HL-60 (cell line): Measurements from ENCODE around the gene PTPRG.

Source experiments
- DNase-seq, 2 experiments: peaks; one replicate each; pipeline ENCODE4 v3.0.0-alpha.2; 2010 to 2020; ENCODE audit warnings: low read depth in 1 of 2, low spot score in 1 of 2
- H3K27ac ChIP-seq: fragments of 250-450 bp; sonication (Bioruptor Pico); replicated peaks from 2 replicates; pipeline ENCODE4 v1.5.1; 2020; ENCODE audit warnings: mild to moderate bottlenecking, moderate library complexity
- H3K27me3 ChIP-seq: fragments of 250-450 bp; sonication (Bioruptor Pico); 2 replicates; pipeline ENCODE4 v1.5.1; 2021; ENCODE audit warnings: mild to moderate bottlenecking, moderate library complexity; ENCODE audit not compliant: insufficient read depth, poor library complexity, severe bottlenecking
- H3K4me3 ChIP-seq: replicated peaks from 2 replicates; pipeline ENCODE4 v1.5.1; 2011; ENCODE audit warnings: mild to moderate bottlenecking, control low read depth, low read length; ENCODE audit not compliant: insufficient read depth
- GABPA ChIP-seq: IDR thresholded peaks from 2 replicates; pipeline ENCODE4 v1.6.1; 2012; ENCODE audit warnings: low read depth
- POLR2AphosphoS5 ChIP-seq: IDR thresholded peaks from 2 replicates; pipeline ENCODE4 v1.6.1; 2012; ENCODE audit warnings: low read depth
- REST ChIP-seq: IDR thresholded peaks from 2 replicates; pipeline ENCODE4 v1.6.1; 2012; ENCODE audit warnings: low read depth; ENCODE audit not compliant: insufficient replicate concordance
- SPI1 ChIP-seq: IDR thresholded peaks from 2 replicates; pipeline ENCODE4 v1.6.1; 2012; ENCODE audit warnings: low read depth, mild to moderate bottlenecking, borderline replicate concordance
- TF ChIP-seq, protein P1 (sequence below): IDR thresholded peaks from one replicate; pipeline ENCODE4 v1.5.1; 2011; ENCODE audit warnings: low read length, control low read depth, inconsistent platforms; ENCODE audit not compliant: insufficient read depth

The PTPRG gene

GRCh38 chr3:61629442-61629841, 68.1 kb downstream of the PTPRG start:
- H3K27me3 ChIP-seq: peaks cover 2% of the 10 kb centered on the region
- H3K27ac ChIP-seq: no peak overlapping the region
- H3K4me3 ChIP-seq: no peak overlapping the region
- DNase-seq: no peak
- TF ChIP-seq REST: no peak
- no peak for TF ChIP-seq POLR2AphosphoS5
- TF ChIP-seq SPI1: no peak
- TF ChIP-seq GABPA: no peak
- TF ChIP-seq, protein P1, sequence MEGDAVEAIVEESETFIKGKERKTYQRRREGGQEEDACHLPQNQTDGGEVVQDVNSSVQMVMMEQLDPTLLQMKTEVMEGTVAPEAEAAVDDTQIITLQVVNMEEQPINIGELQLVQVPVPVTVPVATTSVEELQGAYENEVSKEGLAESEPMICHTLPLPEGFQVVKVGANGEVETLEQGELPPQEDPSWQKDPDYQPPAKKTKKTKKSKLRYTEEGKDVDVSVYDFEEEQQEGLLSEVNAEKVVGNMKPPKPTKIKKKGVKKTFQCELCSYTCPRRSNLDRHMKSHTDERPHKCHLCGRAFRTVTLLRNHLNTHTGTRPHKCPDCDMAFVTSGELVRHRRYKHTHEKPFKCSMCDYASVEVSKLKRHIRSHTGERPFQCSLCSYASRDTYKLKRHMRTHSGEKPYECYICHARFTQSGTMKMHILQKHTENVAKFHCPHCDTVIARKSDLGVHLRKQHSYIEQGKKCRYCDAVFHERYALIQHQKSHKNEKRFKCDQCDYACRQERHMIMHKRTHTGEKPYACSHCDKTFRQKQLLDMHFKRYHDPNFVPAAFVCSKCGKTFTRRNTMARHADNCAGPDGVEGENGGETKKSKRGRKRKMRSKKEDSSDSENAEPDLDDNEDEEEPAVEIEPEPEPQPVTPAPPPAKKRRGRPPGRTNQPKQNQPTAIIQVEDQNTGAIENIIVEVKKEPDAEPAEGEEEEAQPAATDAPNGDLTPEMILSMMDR: no peak

- no peak overlapping the region for H3K27ac ChIP-seq
- H3K27me3 ChIP-seq: no peaks in the 10 kb centered on the region
- H3K4me3 ChIP-seq: no peak overlapping the region
- no peak for DNase-seq
- no peak for TF ChIP-seq REST
- TF ChIP-seq POLR2AphosphoS5: no peak
- no peak for TF ChIP-seq GABPA
- TF ChIP-seq SPI1: no peak
- TF ChIP-seq, protein P1: no peak
Observed at GRCh38 chr3:61631108-61631769, 69.9 kb downstream of the PTPRG start.

GRCh38 chr3:61632568-61633175, 71.3 kb downstream of the PTPRG start:
- DNase-seq: no peak
- TF ChIP-seq GABPA (no peak), REST (no peak), POLR2AphosphoS5 (no peak), SPI1 (no peak)
- TF ChIP-seq, protein P1: no peak
- no peaks in the 10 kb centered on the region for H3K27me3 ChIP-seq
- H3K4me3 ChIP-seq: no peak overlapping the region
- no peak overlapping the region for H3K27ac ChIP-seq
